GM20000 (cell line): ENCODE measurements around the gene PNP.

Experiments used
- DNase-seq: peaks from one replicate; pipeline ENCODE4 v3.0.0; 2012; ENCODE audit warnings: low spot score
- CTCF ChIP-seq: IDR thresholded peaks from 2 replicates; pipeline ENCODE4 v1.5.1; 2012; ENCODE audit warnings: mild to moderate bottlenecking, control low read depth; ENCODE audit errors: extremely low read depth, missing control alignments

PNP gene

GRCh38 chr14:20469242-20469889, at the start of gene PNP:
Gene PNP, plus strand, starts transcription at chr14:20469406. Its CDS starts 119 bp downstream, at chr14:20469525.
- no peak for TF ChIP-seq CTCF
- peak; percentile 93 for DNase-seq

- TF ChIP-seq CTCF: no peak
- DNase-seq: no peak
Observed at GRCh38 chr14:20419419-20419818, 49.8 kb upstream of the PNP start.

- no peak for DNase-seq
- no peak for TF ChIP-seq CTCF
Observed at GRCh38 chr14:20421267-20421666, 47.9 kb upstream of the PNP start.

GRCh38 chr14:20422886-20423285, 46.3 kb upstream of the PNP start:
- no peak for TF ChIP-seq CTCF
- DNase-seq: no peak

GRCh38 chr14:20424851-20425250, 44.4 kb upstream of the PNP start:
- TF ChIP-seq CTCF: no peak
- DNase-seq: no peak

- TF ChIP-seq CTCF: no peak
- peak; percentile 78 for DNase-seq
Observed at GRCh38 chr14:20427231-20428009, 41.8 kb upstream of the PNP start.

- no peak for DNase-seq
- no peak for TF ChIP-seq CTCF
Observed at GRCh38 chr14:20428010-20428365, 41.2 kb upstream of the PNP start.
